ENCODE results near the gene ILF2. TPM values are rescaled to one million over a fixed set of nuclear protein-coding genes. Genes with fewer than 3 reads are reported as not detected.
A peak's percentile ranks its signal among the peaks of the same experiment; 100 is the strongest.

Gene ILF2
- total RNA-seq, 3 donors from 2014 or later: 78.4 to 126 (median 81.3) TPM

GRCh38 chr1:153614189-153614900 is 56.4 kb downstream of the ILF2 start:
- ATAC-seq: no peak
- no peak for TF ChIP-seq CTCF (IDR thresholded peaks at IDR 0.05)
- intact Hi-C loops (cut with DNase I, micrococcal nuclease): no loop called here
- no peak overlapping the region for H3K4me3 ChIP-seq
- no peaks in the 10 kb centered on the region for H3K9me3 ChIP-seq
- peak in 1 of 3 donors; percentile 47 for DNase-seq
- H3K4me1 ChIP-seq (ENCODE audit: low read depth): peaks cover 35% of the 10 kb centered on the region
- no peaks in the 10 kb centered on the region for H3K36me3 ChIP-seq (ENCODE audit: low read depth)

GRCh38 chr1:153613406-153613805 is 57.4 kb downstream of the ILF2 start:
- TF ChIP-seq CTCF (IDR thresholded peaks at IDR 0.05): no peak
- Histone ChIP-seq H3K4me1 (ENCODE audit: low read depth) (peaks cover 38% of the 10 kb centered on the region), H3K36me3 (ENCODE audit: low read depth) (no peaks in the 10 kb centered on the region), H3K4me3 (no peak overlapping the region), H3K9me3 (no peaks in the 10 kb centered on the region)
- no peak for DNase-seq
- intact Hi-C loops (cut with DNase I, micrococcal nuclease): no loop called here
- no peak for ATAC-seq

- Histone ChIP-seq H3K36me3 (ENCODE audit: low read depth) (no peaks in the 10 kb centered on the region), H3K4me1 (ENCODE audit: low read depth) (peaks cover 43% of the 10 kb centered on the region), H3K4me3 (peak within 1 kb of the TSS; percentile 63), H3K9me3 (no peaks in the 10 kb centered on the region)
- no peak for TF ChIP-seq CTCF (IDR thresholded peaks at IDR 0.05)
- intact Hi-C loops (cut with DNase I, micrococcal nuclease): no loop called here
- ATAC-seq (peak; percentile 65), DNase-seq (peak; percentile 90 to 94 (median 92))
These were observed 58.0 kb downstream of the ILF2 start, which contains the start of gene S100A16 for GRCh38 chr1:153612755-153613331. Gene S100A16, minus strand, starts transcription at chr1:153613137. Its CDS starts 4,986 bp downstream, at chr1:153608151.

- Histone ChIP-seq H3K9me3 (no peaks in the 10 kb centered on the region), H3K36me3 (ENCODE audit: low read depth) (no peaks in the 10 kb centered on the region), H3K4me1 (ENCODE audit: low read depth) (peaks cover 37% of the 10 kb centered on the region), H3K4me3 (peak overlapping the region; percentile 63)
- no peak for TF ChIP-seq CTCF (IDR thresholded peaks at IDR 0.05)
- peak in 1 of 3 donors; percentile 59 for DNase-seq
- intact Hi-C loops (cut with DNase I, micrococcal nuclease): no loop called here
- ATAC-seq: no peak
These were observed 58.6 kb downstream of the ILF2 start for GRCh38 chr1:153612111-153612754.

Small RNA genes within 50 kb of the gene (microRNA-seq; reads per million reads assigned to microRNA genes)
- gene MIR8083: not detected

Other genes starting within 250 kb of the ILF2 start
- not detected for gene S100A7, start 210.3 kb downstream of the ILF2 start, total RNA-seq
- gene S100A6, start 135.0 kb downstream of the ILF2 start, total RNA-seq: 1,000 to 10,000 TPM; 1,327 to 1,659 (median 1,382) TPM
- gene S100A5, start 130.1 kb downstream of the ILF2 start, total RNA-seq: not detected
- 100 to 1,000 TPM in 2 of 3 donors, 10 to 100 TPM in 1; 28.9 to 176 (median 141) TPM for gene S100A4, start 125.2 kb downstream of the ILF2 start, total RNA-seq
- 1 to 10 TPM in 1 of 3 donors, under 1 TPM in 1, not detected in 1; 0.85 to 2.2 TPM for gene S100A3, start 121.7 kb downstream of the ILF2 start, total RNA-seq
- gene S100A2, start 105.1 kb downstream of the ILF2 start, total RNA-seq: 1 to 10 TPM in 2 of 3 donors, not detected in 1; 1.3 to 1.9 TPM
- gene S100A16, start 57.9 kb downstream of the ILF2 start, total RNA-seq: 100 to 1,000 TPM in 2 of 3 donors, 10 to 100 TPM in 1; 79.9 to 156 (median 139) TPM
- gene S100A14, start 54.7 kb downstream of the ILF2 start, total RNA-seq: 100 to 1,000 TPM; 122 to 361 (median 325) TPM
- 100 to 1,000 TPM in 1 of 3 donors, 10 to 100 TPM in 2; 42.3 to 102 (median 43.9) TPM for gene S100A13, start 43.5 kb downstream of the ILF2 start, total RNA-seq
- gene S100A1, start 42.6 kb downstream of the ILF2 start, total RNA-seq: 1 to 10 TPM in 2 of 3 donors, under 1 TPM in 1; 0.20 to 5.6 (median 2.4) TPM
- gene CHTOP, start 36.9 kb downstream of the ILF2 start, total RNA-seq: 10 to 100 TPM; 64.2 to 71.8 (median 71.6) TPM
- gene SNAPIN, start 12.3 kb downstream of the ILF2 start, total RNA-seq: 10 to 100 TPM; 22.6 to 33.7 (median 25.4) TPM
- gene NPR1, start 7.7 kb upstream of the ILF2 start, total RNA-seq: 10 to 100 TPM in 1 of 3 donors, 1 to 10 TPM in 2; 2.3 to 16.4 (median 6.0) TPM
- gene INTS3, start 57.1 kb upstream of the ILF2 start, total RNA-seq: 10 to 100 TPM; 30.6 to 52.3 (median 36.1) TPM
- gene SLC27A3, start 104.4 kb upstream of the ILF2 start, total RNA-seq: 10 to 100 TPM; 17.9 to 35.1 (median 22.9) TPM

Data from mucosa of descending colon (tissue), 3 donors.